ENCODE results near the gene AAK1.
"Not testable (repeated sequence)": the region's sequence is repeated elsewhere in the genome, so short reads cannot be mapped to it uniquely, and the experiment has no call there.

AAK1 gene

DNA sequence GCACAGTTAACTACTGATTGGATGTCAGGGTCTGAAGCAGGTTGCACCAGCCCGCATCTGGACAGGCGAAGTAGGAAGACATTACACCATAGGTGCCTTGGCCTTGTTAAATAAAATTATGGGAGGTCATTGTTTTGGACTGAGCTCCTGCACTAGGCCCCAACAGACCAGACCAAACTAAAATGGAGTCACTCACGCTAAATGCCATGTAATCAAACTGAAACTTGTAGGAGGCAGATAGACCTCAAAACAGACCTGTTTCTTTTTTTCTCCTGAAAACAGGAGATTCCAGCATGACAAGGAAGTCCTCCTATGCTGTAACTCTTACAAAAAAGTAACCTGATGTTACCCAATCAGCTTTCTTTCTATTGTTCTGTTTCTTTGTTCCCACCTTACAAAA lies 190.9 kb downstream of the AAK1 start:
- Histone ChIP-seq H3K36me3 (no peaks in the 10 kb centered on the region), H3K27ac (no peak overlapping the region), H3K4me3 (no peak overlapping the region), H3K9me3 (no peaks in the 10 kb centered on the region), H3K27me3 (no peaks in the 10 kb centered on the region), H3K4me1 (no peaks in the 10 kb centered on the region)
- intact Hi-C loops (cut with DNase I; ENCODE audit: low total_unique reads) = no loop called here
- DNase-seq = no peak
- TF ChIP-seq, protein P1, sequence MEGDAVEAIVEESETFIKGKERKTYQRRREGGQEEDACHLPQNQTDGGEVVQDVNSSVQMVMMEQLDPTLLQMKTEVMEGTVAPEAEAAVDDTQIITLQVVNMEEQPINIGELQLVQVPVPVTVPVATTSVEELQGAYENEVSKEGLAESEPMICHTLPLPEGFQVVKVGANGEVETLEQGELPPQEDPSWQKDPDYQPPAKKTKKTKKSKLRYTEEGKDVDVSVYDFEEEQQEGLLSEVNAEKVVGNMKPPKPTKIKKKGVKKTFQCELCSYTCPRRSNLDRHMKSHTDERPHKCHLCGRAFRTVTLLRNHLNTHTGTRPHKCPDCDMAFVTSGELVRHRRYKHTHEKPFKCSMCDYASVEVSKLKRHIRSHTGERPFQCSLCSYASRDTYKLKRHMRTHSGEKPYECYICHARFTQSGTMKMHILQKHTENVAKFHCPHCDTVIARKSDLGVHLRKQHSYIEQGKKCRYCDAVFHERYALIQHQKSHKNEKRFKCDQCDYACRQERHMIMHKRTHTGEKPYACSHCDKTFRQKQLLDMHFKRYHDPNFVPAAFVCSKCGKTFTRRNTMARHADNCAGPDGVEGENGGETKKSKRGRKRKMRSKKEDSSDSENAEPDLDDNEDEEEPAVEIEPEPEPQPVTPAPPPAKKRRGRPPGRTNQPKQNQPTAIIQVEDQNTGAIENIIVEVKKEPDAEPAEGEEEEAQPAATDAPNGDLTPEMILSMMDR (IDR thresholded peaks at IDR 0.05) = no peak

DNA sequence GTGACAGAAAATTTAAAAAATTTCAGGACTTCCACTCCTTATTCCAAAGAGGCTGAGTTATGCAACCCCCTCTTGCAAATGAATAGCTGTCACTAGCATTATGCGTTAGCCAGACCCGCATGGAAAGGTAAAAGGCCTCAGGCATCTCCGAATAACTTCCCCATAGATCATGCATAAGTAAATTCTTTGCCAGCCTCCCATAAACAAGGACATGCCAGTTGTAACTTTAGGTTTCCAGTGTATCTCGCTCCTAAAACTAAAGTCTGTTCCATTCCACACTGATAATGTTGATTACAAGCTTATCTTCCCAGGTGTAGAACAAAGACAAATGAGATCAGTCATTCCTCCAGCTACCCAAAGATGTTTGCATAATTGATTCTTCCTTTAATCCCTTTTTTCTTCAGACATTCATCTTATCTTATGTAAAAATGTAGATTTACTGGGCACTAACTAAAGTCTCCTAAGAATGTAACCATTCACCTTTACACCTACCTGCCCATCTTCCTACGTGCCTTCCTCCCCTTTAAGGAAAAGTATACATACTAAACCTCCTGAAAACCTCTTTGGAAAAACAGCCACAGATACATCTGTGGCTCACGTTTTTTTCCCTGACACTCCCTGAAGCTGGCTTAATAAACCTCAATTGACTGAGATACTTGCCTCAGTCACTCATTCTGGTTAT lies 192.7 kb downstream of the AAK1 start:
- no peaks in the 10 kb centered on the region for H3K36me3 ChIP-seq
- no peak for DNase-seq
- no peaks in the 10 kb centered on the region for H3K9me3 ChIP-seq
- TF ChIP-seq, protein P1 (IDR thresholded peaks at IDR 0.05) = no peak
- H3K27me3 ChIP-seq = no peaks in the 10 kb centered on the region
- no peak overlapping the region for H3K27ac ChIP-seq
- intact Hi-C loops (cut with DNase I; ENCODE audit: low total_unique reads) = no loop called here
- H3K4me1 ChIP-seq = no peaks in the 10 kb centered on the region
- H3K4me3 ChIP-seq = no peak overlapping the region

DNA sequence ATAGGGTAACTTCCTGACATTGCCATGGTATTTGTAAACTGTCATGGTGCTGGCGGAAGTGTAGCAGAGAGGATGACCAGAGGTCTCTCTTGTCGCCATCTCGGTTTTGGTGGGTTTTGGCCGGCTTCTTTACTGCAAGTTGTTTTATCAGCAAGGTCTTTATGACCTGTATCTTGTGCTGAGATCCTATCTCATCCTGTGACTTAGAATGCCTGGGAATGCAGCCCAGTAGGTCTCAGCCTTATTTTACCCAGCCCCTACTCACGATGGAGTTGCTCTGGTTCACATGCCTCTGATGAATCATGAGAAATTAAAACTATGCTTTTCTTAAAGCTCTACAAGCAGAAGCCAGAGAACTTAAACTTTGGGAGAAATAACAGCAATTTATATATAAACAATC lies 193.6 kb downstream of the AAK1 start:
- intact Hi-C loops (cut with DNase I; ENCODE audit: low total_unique reads) = no loop called here
- H3K9me3 ChIP-seq = no peaks in the 10 kb centered on the region
- H3K4me3 ChIP-seq = no peak overlapping the region
- H3K27ac ChIP-seq = no peak overlapping the region
- no peaks in the 10 kb centered on the region for H3K27me3 ChIP-seq
- no peaks in the 10 kb centered on the region for H3K4me1 ChIP-seq
- no peak for DNase-seq
- H3K36me3 ChIP-seq = no peaks in the 10 kb centered on the region
- TF ChIP-seq, protein P1 (IDR thresholded peaks at IDR 0.05) = no peak

DNA sequence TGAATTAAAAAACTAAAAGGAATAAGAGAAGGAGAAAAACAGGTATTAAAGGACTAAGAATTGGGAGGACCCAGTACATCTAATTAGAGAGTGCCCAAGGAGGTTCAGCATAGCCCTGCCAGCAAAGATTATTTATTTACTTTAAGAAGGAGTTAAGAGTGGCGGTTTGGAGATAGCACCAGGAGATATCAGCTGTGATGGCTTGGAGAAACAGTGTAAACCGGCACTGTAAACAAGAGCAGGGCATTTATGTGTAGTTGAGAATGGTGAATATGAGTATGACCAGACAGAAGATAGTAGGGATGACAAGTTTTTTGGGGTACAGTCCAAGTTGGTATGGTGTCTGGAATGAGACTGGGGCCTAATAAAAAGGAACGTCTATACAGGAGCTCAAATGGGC lies 199.9 kb downstream of the AAK1 start:
- H3K9me3 ChIP-seq; intact Hi-C loops (cut with DNase I; ENCODE audit: low total_unique reads); DNase-seq; H3K27ac ChIP-seq; H3K27me3 ChIP-seq; H3K4me1 ChIP-seq; H3K4me3 ChIP-seq; H3K36me3 ChIP-seq: not testable (repeated sequence)

DNA sequence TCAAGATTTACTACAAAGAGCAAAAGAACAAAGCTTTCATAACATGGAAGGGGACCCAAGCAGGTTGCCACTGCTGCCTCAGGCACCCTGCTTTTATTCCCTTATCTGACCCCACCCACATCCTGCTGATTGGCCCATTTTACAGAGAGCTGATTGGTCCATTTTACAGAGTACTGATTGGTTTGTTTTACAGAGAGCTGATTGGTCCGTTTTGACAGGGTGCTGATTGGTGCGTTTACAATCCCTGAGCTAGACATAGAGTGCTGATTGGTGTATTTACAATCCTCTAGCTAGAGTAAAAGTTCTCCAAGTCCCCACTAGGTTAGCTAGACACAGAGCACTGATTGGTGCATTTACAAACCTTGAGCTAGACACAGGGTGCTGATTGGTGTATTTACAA lies 204.0 kb downstream of the AAK1 start:
- H3K4me1 ChIP-seq = peaks cover 0 to 30% (median 12%) of the 10 kb centered on the region in 4 donors
- not testable (repeated sequence) for DNase-seq, H3K36me3 ChIP-seq, H3K9me3 ChIP-seq, H3K4me3 ChIP-seq, H3K27me3 ChIP-seq
- H3K27ac ChIP-seq = peak overlapping the region in 1 of 2 donors; percentile 99
- intact Hi-C loops (cut with DNase I; ENCODE audit: low total_unique reads) = loop anchor here (10.0 kb wide), 1 partner anchor 55 kb away; the partner anchor contains the start of gene GFPT1

DNA sequence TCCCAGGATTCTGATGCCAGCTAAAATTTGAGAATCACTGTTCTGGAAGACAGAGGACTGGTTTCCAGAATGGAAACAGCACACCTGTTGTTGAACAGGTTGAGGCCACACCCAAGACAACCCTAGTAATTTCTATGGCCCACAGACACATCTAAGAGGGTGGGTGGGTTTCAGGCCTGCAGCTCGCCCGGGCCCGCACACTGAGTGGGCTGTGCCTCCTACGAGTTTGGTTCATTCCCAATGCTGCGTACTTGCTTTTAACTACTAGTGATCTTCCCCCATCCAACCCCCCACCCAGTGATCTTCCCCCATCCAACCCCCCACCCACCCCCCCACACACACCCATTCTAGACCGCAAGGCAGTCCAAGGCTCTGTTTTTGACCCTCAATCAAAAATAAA lies 205.0 kb downstream of the AAK1 start:
- H3K4me3 ChIP-seq = no peak overlapping the region
- peaks cover 0 to 32% (median 12%) of the 10 kb centered on the region in 4 donors for H3K4me1 ChIP-seq
- DNase-seq = no peak
- H3K9me3 ChIP-seq = no peaks in the 10 kb centered on the region
- no peaks in the 10 kb centered on the region for H3K36me3 ChIP-seq
- peak overlapping the region; percentile 95 to 99 for H3K27ac ChIP-seq
- H3K27me3 ChIP-seq = no peaks in the 10 kb centered on the region
- intact Hi-C loops (cut with DNase I; ENCODE audit: low total_unique reads) = loop anchor here (10.0 kb wide), 1 partner anchor 54 kb away; the partner anchor contains the start of gene GFPT1
- TF ChIP-seq, protein P1 (IDR thresholded peaks at IDR 0.05) = no peak

Measured in tibial artery (tissue), 4 donors.